Left ventricle myocardium inferior (tissue), 1 donor: ENCODE data around the gene ID3. TPM values are rescaled to one million over a fixed set of nuclear protein-coding genes. Genes with fewer than 3 reads are reported as not detected.

ENCODE experiments used
- DNase-seq: peaks from one replicate; pipeline ENCODE4 v3.0.0-alpha.2; 2020
- H3K27ac ChIP-seq: fragments of 200-600 bp; replicated peaks from 2 replicates; pipeline ENCODE4 v1.8.0; 2021
- H3K27me3 ChIP-seq: fragments of 200-600 bp; 2 replicates; pipeline ENCODE4 v1.8.0; 2021; ENCODE audit warnings: low read depth
- H3K36me3 ChIP-seq: fragments of 200-600 bp; 2 replicates; pipeline ENCODE4 v1.8.0; 2021
- H3K4me1 ChIP-seq: fragments of 200-600 bp; 2 replicates; pipeline ENCODE4 v1.8.0; 2021
- H3K4me3 ChIP-seq: fragments of 200-600 bp; 2 replicates; pipeline ENCODE4 v1.8.0; 2021; ENCODE audit warnings: mild to moderate bottlenecking, moderate library complexity
- H3K9me3 ChIP-seq: fragments of 200-600 bp; replicated peaks from 2 replicates; pipeline ENCODE4 v1.8.0; 2021
- intact Hi-C: fragments of 100-400 bp; cut with micrococcal nuclease; formaldehyde crosslinking; loops from one replicate; pipeline ENCODE4 v1.11.0; 2022
- total RNA-seq: library from RNA; stranded (reverse); fragmentation: NEBNext Ultra II Directional; extraction: Animal tissue kit (Norgen Biotek cat#: 25700); gene quantifications from one replicate; pipeline ENCODE4 v1.2.1, GENCODE V29; 2021
- TF ChIP-seq, protein P1 (sequence below): fragments of 200-600 bp; IDR thresholded peaks from 2 replicates; pipeline ENCODE4 v1.8.0; 2021; ENCODE audit warnings: antibody characterized with exemption, mild to moderate bottlenecking, borderline replicate concordance
- donor health status: DM: no; HTN: yes; CAD: no; lungs with severe emphysema.

Gene ID3
- total RNA-seq, 1 donor from 2014 or later, result 75.2 TPM

DNA sequence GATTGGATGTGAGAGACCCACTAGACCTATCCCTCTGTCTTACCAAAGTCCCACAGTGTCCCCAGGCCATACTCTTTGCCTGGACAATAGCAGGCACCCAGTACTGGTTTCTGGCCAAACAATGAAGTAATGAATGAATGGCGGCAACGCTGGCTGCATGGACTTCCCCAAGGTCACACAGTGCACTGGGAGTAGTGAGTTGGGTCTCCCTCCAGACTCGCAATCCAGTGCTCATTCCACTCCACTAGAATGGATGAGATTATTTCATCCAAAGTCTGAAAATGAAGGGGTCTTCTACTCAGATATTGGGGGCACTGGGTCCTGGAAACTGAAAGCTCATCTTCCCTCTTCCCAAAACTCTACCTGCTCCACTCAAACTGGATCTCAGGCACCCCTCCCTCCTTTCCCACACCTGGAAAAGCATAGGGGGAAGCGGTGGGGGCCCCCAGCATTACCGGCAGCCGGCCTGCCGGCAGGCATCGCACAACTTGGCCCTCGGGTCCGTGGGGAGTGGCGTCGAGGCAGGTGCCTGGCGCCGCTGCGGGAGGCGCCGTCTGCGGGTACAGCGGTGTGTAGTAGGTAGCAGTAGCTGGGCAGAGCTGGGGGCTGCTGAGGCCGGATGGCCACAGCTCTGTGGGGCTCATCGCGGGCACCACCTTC is 29.1 kb downstream of the ID3 start:
- DNase-seq, result no peak

DNA sequence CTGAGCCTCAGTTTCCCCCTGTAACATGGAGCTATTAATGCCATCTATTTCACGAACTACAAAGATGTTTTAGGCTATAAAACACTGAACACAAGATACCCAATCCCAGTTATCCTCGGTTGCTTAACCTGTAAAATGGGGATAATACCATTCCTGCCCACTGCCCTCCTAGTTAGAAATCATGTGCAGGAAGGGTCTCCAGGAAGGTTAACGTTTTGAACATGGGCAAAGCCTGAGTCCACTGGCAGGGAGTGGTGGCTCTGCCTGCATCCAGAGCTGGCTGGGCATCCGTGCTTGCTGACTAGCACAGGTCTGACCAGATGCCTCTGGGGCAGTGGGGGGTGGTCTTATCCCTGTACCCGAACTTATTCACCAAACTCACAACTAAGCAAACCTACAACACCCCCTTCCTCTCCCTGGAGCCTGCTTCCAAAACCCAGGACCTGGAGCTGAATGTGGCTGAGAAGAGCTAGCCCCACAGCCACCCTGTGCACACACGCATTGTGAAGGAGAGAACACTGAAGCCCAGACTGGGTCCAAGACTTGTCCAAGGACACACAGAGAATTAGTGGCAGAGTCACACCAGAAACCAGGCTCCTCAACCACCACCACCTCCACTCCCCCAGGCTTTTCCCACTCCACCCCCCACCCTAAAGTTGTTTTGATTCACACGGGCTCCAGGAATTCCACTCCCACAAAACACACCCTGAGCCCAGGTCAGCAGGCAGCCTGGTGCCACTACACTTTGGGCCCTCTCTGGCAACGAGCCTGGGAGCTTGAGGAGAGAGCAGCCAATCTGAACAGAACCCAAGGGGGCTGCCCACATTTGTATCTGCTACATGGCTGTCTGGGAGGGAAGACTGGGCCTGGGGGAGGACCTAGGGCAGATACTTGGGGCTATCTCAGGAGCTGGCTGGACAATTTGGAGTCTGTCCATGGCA is 29.9 kb downstream of the ID3 start:
- DNase-seq, result no peak
- H3K4me1 ChIP-seq, result peaks cover 35% of the 10 kb centered on the region
- H3K27ac ChIP-seq, result no peak overlapping the region
- TF ChIP-seq, protein P1, sequence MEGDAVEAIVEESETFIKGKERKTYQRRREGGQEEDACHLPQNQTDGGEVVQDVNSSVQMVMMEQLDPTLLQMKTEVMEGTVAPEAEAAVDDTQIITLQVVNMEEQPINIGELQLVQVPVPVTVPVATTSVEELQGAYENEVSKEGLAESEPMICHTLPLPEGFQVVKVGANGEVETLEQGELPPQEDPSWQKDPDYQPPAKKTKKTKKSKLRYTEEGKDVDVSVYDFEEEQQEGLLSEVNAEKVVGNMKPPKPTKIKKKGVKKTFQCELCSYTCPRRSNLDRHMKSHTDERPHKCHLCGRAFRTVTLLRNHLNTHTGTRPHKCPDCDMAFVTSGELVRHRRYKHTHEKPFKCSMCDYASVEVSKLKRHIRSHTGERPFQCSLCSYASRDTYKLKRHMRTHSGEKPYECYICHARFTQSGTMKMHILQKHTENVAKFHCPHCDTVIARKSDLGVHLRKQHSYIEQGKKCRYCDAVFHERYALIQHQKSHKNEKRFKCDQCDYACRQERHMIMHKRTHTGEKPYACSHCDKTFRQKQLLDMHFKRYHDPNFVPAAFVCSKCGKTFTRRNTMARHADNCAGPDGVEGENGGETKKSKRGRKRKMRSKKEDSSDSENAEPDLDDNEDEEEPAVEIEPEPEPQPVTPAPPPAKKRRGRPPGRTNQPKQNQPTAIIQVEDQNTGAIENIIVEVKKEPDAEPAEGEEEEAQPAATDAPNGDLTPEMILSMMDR, result no peak
- H3K36me3 ChIP-seq, result no peaks in the 10 kb centered on the region
- H3K9me3 ChIP-seq, result no peaks in the 10 kb centered on the region
- H3K4me3 ChIP-seq, result peak overlapping the region; percentile 73
- intact Hi-C loops, result no loop called here
- peaks cover 22% of the 10 kb centered on the region for H3K27me3 ChIP-seq

More for the DNA sequence above, 29.1 kb downstream of the ID3 start:
- Histone ChIP-seq H3K27me3 (peaks cover 22% of the 10 kb centered on the region), H3K4me1 (peaks cover 35% of the 10 kb centered on the region), H3K27ac (no peak overlapping the region), H3K9me3 (no peaks in the 10 kb centered on the region), H3K4me3 (peak overlapping the region; percentile 73), H3K36me3 (no peaks in the 10 kb centered on the region)
- intact Hi-C loops, result no loop called here
- TF ChIP-seq, protein P1, result no peak

DNA sequence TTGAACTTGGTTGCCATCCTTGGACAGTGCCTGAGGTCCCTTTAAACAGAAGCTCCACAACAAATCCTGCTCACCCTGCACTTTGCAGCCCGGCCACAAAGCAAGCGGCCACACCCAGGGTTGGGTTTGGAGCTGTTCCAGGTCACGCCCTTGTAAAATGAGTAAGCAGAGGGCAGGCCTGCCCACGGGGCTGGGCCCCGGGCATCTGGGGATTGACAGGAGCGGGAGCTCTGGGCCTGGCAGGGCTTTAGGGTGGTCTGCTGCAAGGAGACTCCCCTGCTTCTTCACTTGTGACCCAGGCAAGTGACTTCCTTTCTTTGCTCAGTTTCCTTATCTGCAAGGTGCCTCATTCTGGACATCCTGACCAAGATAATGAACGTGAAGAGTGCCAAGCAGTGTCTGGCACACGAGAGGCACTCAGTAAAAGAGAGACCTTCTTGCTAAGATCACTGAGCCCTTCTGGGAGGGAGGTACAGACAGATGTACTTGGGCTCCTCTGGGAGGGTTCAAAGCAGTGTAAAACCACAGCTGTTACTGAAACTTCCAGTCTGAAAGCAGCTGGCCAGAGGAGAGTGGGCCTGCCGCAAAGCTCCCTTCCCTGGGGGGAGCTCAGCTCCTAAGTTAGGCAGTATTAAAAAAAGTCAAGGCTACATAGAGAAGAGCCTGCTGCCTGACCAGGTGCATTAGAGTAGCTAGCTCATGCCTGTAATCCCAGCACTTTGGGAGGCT is 30.9 kb downstream of the ID3 start:
- Histone ChIP-seq H3K27me3 (peaks cover 22% of the 10 kb centered on the region), H3K27ac (peak overlapping the region; percentile 33), H3K4me3 (peak overlapping the region; percentile 15), H3K36me3 (no peaks in the 10 kb centered on the region), H3K9me3 (no peaks in the 10 kb centered on the region), H3K4me1 (peaks cover 35% of the 10 kb centered on the region)
- DNase-seq, result peak; percentile 80
- intact Hi-C loops, result no loop called here
- TF ChIP-seq, protein P1, result no peak

- no peaks in the 10 kb centered on the region for H3K9me3 ChIP-seq
- no peak for DNase-seq
- intact Hi-C loops, result no loop called here
- peak overlapping the region; percentile 15 for H3K4me3 ChIP-seq
- H3K4me1 ChIP-seq, result peaks cover 35% of the 10 kb centered on the region
- TF ChIP-seq, protein P1, result no peak
- no peaks in the 10 kb centered on the region for H3K36me3 ChIP-seq
- peak overlapping the region; percentile 33 for H3K27ac ChIP-seq
- H3K27me3 ChIP-seq, result peaks cover 22% of the 10 kb centered on the region
These were observed 31.4 kb downstream of the ID3 start for GRCh38 chr1:23527900-23528249.

DNA sequence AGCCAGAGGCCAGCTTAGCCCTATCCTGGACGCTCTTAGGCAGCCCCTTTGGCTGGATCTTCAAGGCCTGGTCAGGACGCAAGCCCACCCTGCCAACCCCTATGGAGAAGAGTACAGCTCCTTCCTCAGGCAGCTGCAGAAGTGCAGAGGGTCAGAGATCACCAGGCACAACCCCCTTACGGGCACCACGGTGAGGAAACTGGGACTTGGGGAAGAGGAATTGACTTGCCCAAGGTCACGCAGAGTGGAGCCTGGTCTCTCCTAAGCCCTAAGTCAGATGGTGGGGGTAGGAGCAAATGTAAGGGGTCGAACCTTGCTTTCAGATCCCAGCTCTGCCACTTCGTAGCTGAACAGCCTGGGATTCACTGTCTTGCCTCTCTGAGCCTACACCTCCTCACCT is 31.9 kb downstream of the ID3 start:
- no peak overlapping the region for H3K4me3 ChIP-seq
- no peaks in the 10 kb centered on the region for H3K36me3 ChIP-seq
- peaks cover 22% of the 10 kb centered on the region for H3K27me3 ChIP-seq
- no peaks in the 10 kb centered on the region for H3K9me3 ChIP-seq
- TF ChIP-seq, protein P1, result no peak
- DNase-seq, result no peak
- peaks cover 35% of the 10 kb centered on the region for H3K4me1 ChIP-seq
- intact Hi-C loops, result no loop called here
- no peak overlapping the region for H3K27ac ChIP-seq
